Activated CD4-positive, alpha-beta T cell treated with anti-CD3 and anti-CD28 coated beads for 36 hours (primary cell): ENCODE measurements around the gene KDM6A. TPM values are rescaled to one million over a fixed set of nuclear protein-coding genes. Genes with fewer than 3 reads are reported as not detected.
"Not testable (repeated sequence)": the region's sequence is repeated elsewhere in the genome, so short reads cannot be mapped to it uniquely, and the experiment has no call there.

ENCODE experiments used
- ATAC-seq: fragments of 200-7000 bp; cut with Tn5 transposase; one replicate; pipeline ENCODE4 v1.10.0; 2021; ENCODE audit warnings: mild to moderate bottlenecking, moderate library complexity
- CTCF ChIA-PET: fragments of 350-600 bp; sonication (Branson Sonifier 250); formaldehyde crosslinking; loops from one replicate; lab custom pipeline; 2021; ENCODE audit warnings: antibody characterized with exemption; lab: Charles Lee
- POLR2A ChIA-PET: fragments of 350-600 bp; sonication (Branson Sonifier 250); formaldehyde crosslinking; loops from one replicate; lab custom pipeline; 2021; ENCODE audit warnings: antibody characterized with exemption, inconsistent platforms; lab: Charles Lee
- DNase-seq: peaks from one replicate; pipeline ENCODE4 v3.0.0-alpha.2; 2020
- H3K27ac Mint-ChIP-seq: one replicate; pipeline ENCODE4 v1.8.0; 2021; ENCODE audit warnings: mixed read lengths
- H3K27me3 Mint-ChIP-seq: one replicate; pipeline ENCODE4 v1.8.0; 2021; ENCODE audit warnings: mixed read lengths
- H3K36me3 Mint-ChIP-seq: one replicate; pipeline ENCODE4 v1.8.0; 2021; ENCODE audit warnings: low read depth, mixed read lengths
- H3K4me1 Mint-ChIP-seq: one replicate; pipeline ENCODE4 v1.8.0; 2021; ENCODE audit warnings: mixed read lengths
- H3K4me3 Mint-ChIP-seq: one replicate; pipeline ENCODE4 v1.8.0; 2021; ENCODE audit warnings: mild to moderate bottlenecking, moderate library complexity, mixed read lengths
- H3K9me3 Mint-ChIP-seq: one replicate; pipeline ENCODE4 v1.8.0; 2021; ENCODE audit warnings: low read depth, mixed read lengths
- intact Hi-C, 2 experiments: fragments of 100-400 bp; cut with DNase I in 1 of 2; cut with micrococcal nuclease in 1 of 2; formaldehyde crosslinking; loops; one replicate each; pipeline versions ENCODE4 v1.14.2 to v1.15.1; 2022 to 2024; cut with DNase I, micrococcal nuclease
- total RNA-seq, 2 experiments: library from RNA; stranded (reverse); gene quantifications; one replicate each; pipeline ENCODE4 v1.2.3, GENCODE V29; 2021

KDM6A gene
- total RNA-seq, 2 experiments from 2014 or later: 18.9 to 24.2 TPM

DNA sequence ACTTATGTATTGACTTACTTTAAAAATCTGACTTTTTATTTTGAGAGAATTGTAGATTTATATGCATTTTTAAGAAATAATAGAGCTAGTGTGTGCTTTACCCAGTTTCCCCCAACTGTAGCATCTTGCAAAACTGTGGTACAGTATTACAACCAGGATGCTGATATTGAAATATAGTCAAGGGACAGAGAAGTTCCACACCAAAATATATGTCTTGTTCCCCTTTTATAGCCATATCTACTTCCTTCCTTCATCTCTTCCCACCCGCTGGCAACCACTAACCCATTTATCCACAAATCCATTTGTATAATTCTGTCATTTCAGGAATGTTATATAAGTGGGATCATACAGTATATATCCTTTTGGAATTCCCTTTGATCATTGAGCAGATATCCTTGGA, 16.8 kb downstream of the KDM6A start:
- Mint-ChIP-seq H3K27me3 (no peaks in the 10 kb centered on the region), H3K4me3 (no peak overlapping the region), H3K36me3 (peaks cover 6% of the 10 kb centered on the region), H3K4me1 (peaks cover 28% of the 10 kb centered on the region), H3K9me3 (no peaks in the 10 kb centered on the region), H3K27ac (peak overlapping the region; percentile 5)
- ChIA-PET CTCF (interaction anchor here (1.1 kb wide), 1 partner anchor 23 kb away, joined by 3 read pairs; no protein-coding TSS in a partner anchor), POLR2A (no interaction called here)
- DNase-seq (no peak), ATAC-seq (no peak)
- intact Hi-C loops: no loop called here

DNA sequence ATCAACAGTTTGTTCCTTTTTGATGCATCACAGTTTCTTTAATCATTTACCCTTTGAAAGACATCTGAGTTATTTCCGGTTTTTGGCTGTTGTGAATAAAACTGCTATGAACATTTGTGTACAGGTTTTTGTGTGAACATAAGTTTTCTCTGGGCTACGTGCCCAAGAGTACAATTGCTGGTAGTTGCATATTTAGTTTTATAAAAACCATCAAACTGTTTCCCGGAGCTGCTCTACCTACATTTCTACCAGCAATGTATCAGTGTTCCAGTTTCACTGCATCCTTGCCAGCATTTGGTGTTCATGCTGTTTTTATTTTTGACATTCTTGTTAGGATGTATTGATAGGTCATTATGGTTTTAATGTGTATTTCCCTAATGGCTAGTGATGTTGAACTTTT, 17.3 kb downstream of the KDM6A start:
- H3K27ac Mint-ChIP-seq: peak overlapping the region; percentile 5
- no peaks in the 10 kb centered on the region for H3K27me3 Mint-ChIP-seq
- no peak for ATAC-seq

DNA sequence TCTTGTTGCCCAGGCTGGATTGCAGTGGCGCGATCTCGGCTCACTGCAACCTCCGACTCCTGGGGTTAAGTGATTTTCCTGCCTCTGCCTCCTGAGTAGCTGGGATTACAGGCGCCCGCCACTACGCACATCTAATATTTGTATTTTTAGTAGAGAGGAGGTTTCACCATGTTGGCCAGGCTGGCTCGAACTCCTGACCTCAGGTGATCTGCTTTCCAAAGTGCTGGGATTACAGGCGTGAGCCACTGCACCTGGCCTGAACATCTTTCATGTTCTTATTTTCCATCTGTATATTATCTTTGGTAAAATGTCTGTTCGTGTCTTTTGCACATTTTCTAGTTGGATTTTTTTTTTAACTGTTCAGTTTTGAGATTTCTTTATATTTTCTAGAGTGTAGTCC, 17.7 kb downstream of the KDM6A start:
- H3K9me3 Mint-ChIP-seq, H3K27ac Mint-ChIP-seq, ATAC-seq, intact Hi-C loops, DNase-seq, H3K36me3 Mint-ChIP-seq, CTCF ChIA-PET, POLR2A ChIA-PET, H3K4me3 Mint-ChIP-seq, H3K27me3 Mint-ChIP-seq: not testable (repeated sequence)
- peaks cover 31% of the 10 kb centered on the region for H3K4me1 Mint-ChIP-seq

More for the DNA sequence above, 17.3 kb downstream of the KDM6A start:
- H3K36me3 Mint-ChIP-seq: peaks cover 6% of the 10 kb centered on the region
- no peak for DNase-seq
- peaks cover 27% of the 10 kb centered on the region for H3K4me1 Mint-ChIP-seq
- no peaks in the 10 kb centered on the region for H3K9me3 Mint-ChIP-seq
- CTCF ChIA-PET: no interaction called here
- POLR2A ChIA-PET: no interaction called here
- intact Hi-C loops: no loop called here
- H3K4me3 Mint-ChIP-seq: no peak overlapping the region

DNA sequence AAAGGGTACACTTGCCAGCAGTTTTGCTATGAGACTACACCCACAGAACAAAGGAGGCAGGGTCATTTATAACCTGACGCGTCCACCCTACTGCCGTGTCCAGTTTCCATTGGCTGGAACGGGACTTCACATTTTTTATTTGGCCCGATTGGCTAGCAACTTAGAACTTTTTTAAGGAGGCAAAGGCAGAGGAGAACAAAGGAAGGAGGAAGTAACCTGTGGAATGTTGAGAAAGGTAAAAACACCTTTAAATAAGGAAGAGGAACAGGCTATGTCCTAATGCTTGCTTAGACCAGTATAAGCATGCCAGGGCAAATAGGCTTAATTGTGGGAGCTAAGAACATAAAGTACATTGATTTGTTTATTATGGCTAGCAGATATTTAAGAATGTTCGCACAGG, 18.7 kb downstream of the KDM6A start:
- ChIA-PET CTCF (no interaction called here), POLR2A (no interaction called here)
- no peak overlapping the region for H3K4me3 Mint-ChIP-seq
- ATAC-seq (no peak), DNase-seq (no peak)
- H3K27me3 Mint-ChIP-seq: no peaks in the 10 kb centered on the region
- peaks cover 31% of the 10 kb centered on the region for H3K4me1 Mint-ChIP-seq
- peaks cover 2% of the 10 kb centered on the region for H3K9me3 Mint-ChIP-seq
- H3K36me3 Mint-ChIP-seq: peaks cover 9% of the 10 kb centered on the region
- no peak overlapping the region for H3K27ac Mint-ChIP-seq
- intact Hi-C loops: no loop called here

DNA sequence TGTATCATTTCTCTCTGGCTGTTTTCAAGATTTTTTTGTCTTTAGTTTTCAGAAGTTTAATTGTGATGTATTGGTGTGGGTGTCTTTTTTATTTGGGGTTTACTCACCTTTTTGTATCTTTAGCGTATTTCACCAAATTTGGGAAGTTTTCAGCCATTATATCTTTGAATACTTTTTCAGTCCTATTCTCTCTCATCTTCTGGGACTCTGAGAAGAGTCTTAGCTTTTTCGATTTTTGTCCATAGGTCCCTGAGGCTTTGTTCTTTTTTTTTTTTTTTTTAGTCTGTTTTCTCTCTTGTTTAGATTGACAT, 23.8 kb downstream of the KDM6A start:
- no peak for DNase-seq
- no peaks in the 10 kb centered on the region for H3K27me3 Mint-ChIP-seq
- peak overlapping the region; percentile 47 for H3K27ac Mint-ChIP-seq
- H3K9me3 Mint-ChIP-seq: peaks cover 2% of the 10 kb centered on the region
- H3K4me3 Mint-ChIP-seq: no peak overlapping the region
- peaks cover 13% of the 10 kb centered on the region for H3K36me3 Mint-ChIP-seq
- ChIA-PET CTCF (no interaction called here), POLR2A (no interaction called here)
- peaks cover 31% of the 10 kb centered on the region for H3K4me1 Mint-ChIP-seq
- ATAC-seq: no peak
- intact Hi-C loops: no loop called here

DNA sequence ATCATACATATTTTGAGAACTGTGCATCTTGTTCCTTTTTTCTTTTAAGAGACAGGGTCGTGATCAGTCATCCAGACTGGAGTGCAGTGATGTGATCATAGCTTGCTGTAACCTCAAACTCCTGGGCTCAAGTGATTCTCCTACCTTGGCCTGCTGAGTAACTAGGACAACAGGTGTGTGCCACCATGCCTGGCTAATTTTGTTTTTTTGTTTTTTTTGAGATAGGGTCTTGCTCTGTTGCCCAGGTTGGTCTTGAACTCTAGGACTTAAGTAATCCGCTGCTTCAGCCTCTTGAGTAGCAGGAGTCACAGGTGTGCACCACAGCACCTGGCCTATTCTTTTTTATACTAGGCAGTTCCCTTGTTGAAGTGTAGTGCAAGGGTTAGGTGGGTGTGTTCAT, 24.6 kb downstream of the KDM6A start:
- peaks cover 2% of the 10 kb centered on the region for H3K9me3 Mint-ChIP-seq
- ChIA-PET POLR2A (no interaction called here), CTCF (no interaction called here)
- H3K4me3 Mint-ChIP-seq: no peak overlapping the region
- peaks cover 31% of the 10 kb centered on the region for H3K4me1 Mint-ChIP-seq
- intact Hi-C loops: no loop called here
- H3K27me3 Mint-ChIP-seq: no peaks in the 10 kb centered on the region
- DNase-seq (no peak), ATAC-seq (no peak)
- H3K36me3 Mint-ChIP-seq: peaks cover 13% of the 10 kb centered on the region
- no peak overlapping the region for H3K27ac Mint-ChIP-seq

DNA sequence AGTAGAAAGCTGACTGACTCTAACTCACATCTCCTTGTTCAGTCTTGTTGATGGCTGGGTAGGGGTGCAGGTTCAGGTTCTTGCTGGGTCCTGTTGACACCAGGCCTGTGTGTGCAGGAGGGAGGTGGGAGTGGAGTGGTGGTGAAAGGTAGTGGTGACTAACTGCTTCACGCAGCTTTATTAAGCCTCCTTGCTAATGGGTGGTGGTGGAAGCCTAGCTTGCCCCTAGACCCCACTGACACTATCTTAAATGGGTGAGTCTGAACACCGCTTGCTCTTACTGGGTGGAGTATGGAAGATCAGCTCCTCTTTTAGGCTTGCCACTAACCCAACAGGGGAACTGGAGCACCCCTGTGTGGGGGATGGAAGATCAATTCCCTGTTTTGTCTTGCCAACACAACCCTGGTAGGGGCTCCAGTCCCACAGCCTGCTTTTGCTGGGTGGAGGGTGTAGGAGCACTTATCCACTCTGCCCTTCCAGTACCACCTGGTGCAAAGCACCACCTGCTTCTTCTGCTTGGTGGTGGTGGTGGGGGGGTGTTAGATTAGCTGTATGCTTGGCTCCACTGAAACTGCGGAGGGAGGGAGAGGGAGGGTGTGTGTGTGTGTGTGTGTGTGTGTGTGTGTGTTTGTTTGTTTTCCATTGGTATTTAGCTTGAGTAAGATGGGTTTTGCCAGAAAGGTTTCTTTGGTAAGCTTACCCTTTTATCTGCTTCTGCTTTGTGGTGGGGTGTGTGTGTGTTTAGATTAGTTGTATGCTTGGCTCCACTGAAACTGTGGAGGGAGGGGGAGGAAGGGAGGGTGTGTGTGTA, 25.6 kb downstream of the KDM6A start:
- ChIA-PET POLR2A (interaction anchor here (1.4 kb wide), 1 partner anchor 22 kb away, joined by 5 read pairs; no protein-coding TSS in a partner anchor), CTCF (interaction anchor here (0.6 kb wide), 1 partner anchor 36 kb away, joined by 3 read pairs; no protein-coding TSS in a partner anchor)
- intact Hi-C loops: no loop called here
- H3K4me1 Mint-ChIP-seq: peaks cover 39% of the 10 kb centered on the region
- no peaks in the 10 kb centered on the region for H3K27me3 Mint-ChIP-seq
- H3K36me3 Mint-ChIP-seq: peaks cover 17% of the 10 kb centered on the region
- peak; percentile 42 for ATAC-seq
- peak overlapping the region; percentile 15 for H3K4me3 Mint-ChIP-seq
- peak; percentile 16 for DNase-seq
- peaks cover 5% of the 10 kb centered on the region for H3K9me3 Mint-ChIP-seq
- H3K27ac Mint-ChIP-seq: peak overlapping the region; percentile 51

DNA sequence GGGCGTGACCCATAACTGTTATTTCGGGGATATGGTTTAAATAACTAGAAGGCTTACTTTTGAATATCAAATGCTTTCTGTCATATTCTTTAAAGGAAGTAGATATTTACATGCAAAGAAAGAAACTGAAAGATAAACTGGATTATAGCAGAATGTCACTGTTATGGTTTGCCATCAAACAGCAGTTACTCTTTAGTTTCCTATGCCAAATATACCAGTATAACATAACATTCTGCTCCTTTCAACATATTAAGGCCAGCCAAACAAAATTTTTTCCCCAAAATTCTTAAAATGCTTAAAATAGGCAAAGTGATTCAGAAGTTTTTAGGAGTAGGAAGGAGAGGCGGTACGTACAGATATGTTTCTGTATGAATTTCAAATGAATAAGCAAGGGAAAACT, 27.0 kb downstream of the KDM6A start:
- Mint-ChIP-seq H3K4me3 (no peak overlapping the region), H3K9me3 (peaks cover 5% of the 10 kb centered on the region), H3K4me1 (peaks cover 50% of the 10 kb centered on the region), H3K27me3 (no peaks in the 10 kb centered on the region), H3K27ac (peak overlapping the region; percentile 60), H3K36me3 (peaks cover 17% of the 10 kb centered on the region)
- DNase-seq (no peak), ATAC-seq (no peak)
- intact Hi-C loops: no loop called here
- CTCF ChIA-PET: no interaction called here
- POLR2A ChIA-PET: interaction anchor here (1.4 kb wide), 1 partner anchor 23 kb away, joined by 5 read pairs; no protein-coding TSS in a partner anchor

DNA sequence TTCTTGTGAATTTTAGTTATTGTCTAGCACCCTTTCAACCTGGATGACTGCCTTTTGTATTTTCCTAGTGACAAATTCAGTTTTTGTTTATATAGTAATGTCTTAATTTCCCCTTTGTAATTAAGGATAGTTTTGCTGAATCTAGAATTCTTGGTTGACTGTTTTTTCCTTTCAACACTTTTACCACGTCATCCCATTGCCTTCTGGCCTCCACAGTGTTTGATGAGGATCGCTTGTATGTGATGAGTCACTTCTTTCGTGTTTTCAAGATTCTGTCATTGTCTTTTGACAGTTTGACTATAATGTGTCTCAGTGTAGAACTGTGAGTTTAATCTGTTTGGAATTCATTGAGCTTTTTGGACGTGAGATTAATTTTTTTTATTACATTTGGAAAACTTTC, 30.1 kb downstream of the KDM6A start:
- peak; percentile 35 for DNase-seq
- intact Hi-C loops: loop anchor here in 1 of 2 experiments (2.0 kb wide), 1 partner anchor 96 kb away; no protein-coding TSS in a partner anchor
- ChIA-PET CTCF (no interaction called here), POLR2A (interaction anchor here (0.6 kb wide), 1 partner anchor 28 kb away, joined by 4 read pairs; no protein-coding TSS in a partner anchor)
- Mint-ChIP-seq H3K4me1 (peaks cover 65% of the 10 kb centered on the region), H3K36me3 (peaks cover 8% of the 10 kb centered on the region), H3K4me3 (no peak overlapping the region), H3K27me3 (no peaks in the 10 kb centered on the region), H3K9me3 (peaks cover 3% of the 10 kb centered on the region), H3K27ac (peak overlapping the region; percentile 87)
- peak; percentile 81 for ATAC-seq

DNA sequence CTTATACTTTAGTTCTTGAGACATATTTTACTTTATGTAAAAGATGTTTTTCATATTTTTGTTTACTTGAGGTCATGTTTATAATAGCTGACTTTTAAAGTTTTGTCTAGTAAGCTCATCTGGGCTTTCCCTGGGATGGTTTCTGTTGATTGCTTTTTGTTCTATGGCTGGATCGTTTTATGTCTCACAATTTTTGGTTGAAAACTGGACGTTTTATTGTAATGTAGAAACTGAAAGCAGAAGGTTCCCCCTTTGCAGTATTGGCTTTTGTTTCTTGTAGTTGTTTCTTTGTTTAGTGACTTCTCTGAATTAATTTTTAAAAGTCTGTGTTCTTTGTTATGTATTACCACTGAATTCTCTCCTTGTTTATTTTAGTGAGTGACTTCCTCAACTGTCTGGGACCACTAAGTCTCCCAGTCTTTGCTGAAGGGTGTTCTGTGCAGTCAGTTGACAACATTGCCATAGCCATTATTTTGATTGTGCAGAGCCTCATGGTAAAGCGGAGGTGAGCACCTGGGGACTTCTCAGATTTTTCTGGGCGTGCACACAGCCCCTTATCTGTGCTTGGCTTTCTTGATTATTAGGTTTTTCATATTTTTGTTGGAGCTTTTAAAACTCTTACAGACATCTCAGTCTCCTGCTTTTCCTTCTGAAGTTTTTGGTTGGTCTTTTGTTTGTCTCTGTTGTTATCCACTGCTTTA, 31.0 kb downstream of the KDM6A start:
- Mint-ChIP-seq H3K27ac (peak overlapping the region; percentile 58), H3K4me1 (peaks cover 63% of the 10 kb centered on the region), H3K4me3 (no peak overlapping the region), H3K9me3 (peaks cover 3% of the 10 kb centered on the region), H3K36me3 (peaks cover 8% of the 10 kb centered on the region), H3K27me3 (no peaks in the 10 kb centered on the region)
- POLR2A ChIA-PET: interaction anchor here (0.6 to 0.8 kb wide), 2 partner anchors 29 to 31 kb away, joined by 3 to 4 read pairs; partner anchors contain the start of gene KDM6A
- ATAC-seq: peak; percentile 14
- intact Hi-C loops: loop anchor here in 1 of 2 experiments (2.0 kb wide), 1 partner anchor 95 kb away; no protein-coding TSS in a partner anchor
- CTCF ChIA-PET: no interaction called here
- DNase-seq: no peak

DNA sequence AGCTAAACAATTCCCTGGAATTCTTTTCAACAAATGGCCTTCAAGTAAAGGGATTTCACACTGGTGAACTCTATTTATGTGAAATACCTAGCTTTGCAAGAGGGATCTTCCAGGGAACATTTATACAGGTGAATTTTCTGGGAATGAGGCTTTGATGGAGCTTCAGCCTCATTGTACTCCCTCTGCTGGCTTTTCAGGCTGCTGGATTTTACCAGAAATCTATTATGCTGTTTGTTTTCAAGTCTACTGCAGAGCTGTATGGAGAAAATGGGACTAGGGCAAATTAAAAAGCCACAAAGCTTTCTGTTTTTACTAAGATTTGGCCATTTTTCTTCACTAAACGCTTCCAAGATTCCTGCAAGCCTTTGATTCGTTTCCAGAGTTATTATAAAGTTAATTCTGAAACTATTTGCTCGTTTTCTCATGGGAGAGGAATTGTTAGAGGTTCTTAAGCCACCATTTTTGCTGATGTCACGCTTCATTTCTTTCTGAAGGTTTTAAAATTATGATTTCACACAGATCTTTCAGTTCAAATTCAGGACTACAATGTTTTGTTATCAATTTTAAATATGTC, 31.6 kb downstream of the KDM6A start:
- Mint-ChIP-seq H3K27ac (no peak overlapping the region), H3K27me3 (no peaks in the 10 kb centered on the region), H3K36me3 (peaks cover 8% of the 10 kb centered on the region), H3K9me3 (peaks cover 3% of the 10 kb centered on the region), H3K4me1 (peaks cover 60% of the 10 kb centered on the region), H3K4me3 (no peak overlapping the region)
- ATAC-seq (no peak), DNase-seq (no peak)
- POLR2A ChIA-PET: interaction anchor here (0.8 kb wide), 1 partner anchor 32 kb away, joined by 3 read pairs; the partner anchor contains the start of gene KDM6A
- CTCF ChIA-PET: no interaction called here
- intact Hi-C loops: no loop called here
